NCI-H2196 treated with DMSO at 0.1 percent for 48 hours (cell line): ENCODE measurements around the gene CYP26B1.

ENCODE experiments used
- DNase-seq: peaks from one replicate; lab custom pipeline; 2025; ENCODE audit not compliant: unreplicated experiment; lab: John Stamatoyannopoulos, UW

CYP26B1 gene

DNA sequence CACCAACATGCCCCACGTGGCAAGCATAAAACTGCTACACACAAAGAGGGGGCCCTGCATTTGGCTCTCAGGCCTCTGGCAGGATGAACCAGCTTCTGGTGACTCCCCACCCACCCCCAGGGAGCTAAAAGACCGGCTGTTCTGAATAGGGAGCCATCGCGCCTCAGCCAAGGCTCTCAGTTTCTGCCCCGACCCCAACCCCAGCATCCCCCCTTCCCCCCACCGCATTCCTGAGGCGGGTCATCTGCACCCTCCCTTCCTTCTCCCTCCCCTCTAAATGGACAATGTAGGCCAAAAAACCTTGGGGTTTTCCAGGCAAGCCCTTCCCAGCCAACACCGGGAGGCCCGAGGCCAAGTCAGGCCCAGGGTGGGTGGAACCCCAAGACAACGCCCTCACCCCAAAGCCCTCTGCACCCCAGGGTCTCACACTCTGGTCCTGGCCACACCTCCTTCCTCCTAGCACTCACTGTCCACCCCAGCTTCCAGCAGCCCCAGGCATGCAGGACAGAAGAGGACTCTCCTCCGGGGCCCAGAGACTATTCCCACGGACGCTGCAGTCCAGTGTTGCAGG lies 5.7 kb downstream of the CYP26B1 start:
- DNase-seq: no peak

GRCh38 chr2:72141032-72141645 lies 6.5 kb downstream of the CYP26B1 start:
- no peak for DNase-seq

DNA sequence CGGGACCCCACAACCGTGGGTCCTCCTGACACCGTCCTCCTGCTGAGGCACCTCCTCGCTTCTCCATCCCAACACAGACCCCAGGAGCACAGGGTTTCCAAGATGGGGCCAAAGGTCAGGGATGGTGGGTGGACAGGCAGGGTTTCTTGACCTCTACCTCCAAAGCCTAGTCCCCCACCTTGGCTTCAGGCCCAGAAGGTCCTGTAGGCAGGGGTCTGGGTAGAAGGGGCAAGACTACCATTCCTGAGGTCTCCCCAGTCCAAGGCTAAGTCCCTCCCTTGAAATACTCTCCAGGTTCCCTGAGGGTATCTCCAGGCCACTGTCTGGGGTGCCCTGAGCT lies 7.1 kb downstream of the CYP26B1 start:
- DNase-seq: no peak

GRCh38 chr2:72139874-72140620 lies 7.6 kb downstream of the CYP26B1 start:
- no peak for DNase-seq

GRCh38 chr2:72139471-72139873 lies 8.2 kb downstream of the CYP26B1 start:
- no peak for DNase-seq

DNA sequence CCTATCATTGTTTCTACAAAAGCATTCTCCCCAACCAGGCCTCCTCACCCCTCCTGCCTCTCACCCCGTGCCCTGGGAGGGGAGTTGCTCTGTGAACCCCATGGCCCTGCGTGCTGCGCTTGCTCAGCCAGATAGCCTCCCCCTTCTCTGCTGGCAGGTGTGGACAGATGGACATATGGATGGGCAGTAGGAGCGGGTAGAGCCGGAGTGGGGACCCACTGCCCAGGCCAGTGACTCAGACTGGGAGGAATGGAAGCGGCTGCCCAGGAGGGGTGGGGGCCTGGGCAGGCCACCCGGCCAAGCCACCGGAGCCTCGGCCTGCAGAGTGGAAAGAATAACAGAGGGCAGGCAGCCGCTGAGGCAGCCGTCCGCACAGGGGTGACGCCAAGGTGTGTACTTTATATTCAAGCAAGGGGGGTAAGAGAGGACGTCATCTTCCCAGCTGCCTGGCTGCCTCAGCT lies 8.7 kb downstream of the CYP26B1 start:
- DNase-seq: no peak

DNA sequence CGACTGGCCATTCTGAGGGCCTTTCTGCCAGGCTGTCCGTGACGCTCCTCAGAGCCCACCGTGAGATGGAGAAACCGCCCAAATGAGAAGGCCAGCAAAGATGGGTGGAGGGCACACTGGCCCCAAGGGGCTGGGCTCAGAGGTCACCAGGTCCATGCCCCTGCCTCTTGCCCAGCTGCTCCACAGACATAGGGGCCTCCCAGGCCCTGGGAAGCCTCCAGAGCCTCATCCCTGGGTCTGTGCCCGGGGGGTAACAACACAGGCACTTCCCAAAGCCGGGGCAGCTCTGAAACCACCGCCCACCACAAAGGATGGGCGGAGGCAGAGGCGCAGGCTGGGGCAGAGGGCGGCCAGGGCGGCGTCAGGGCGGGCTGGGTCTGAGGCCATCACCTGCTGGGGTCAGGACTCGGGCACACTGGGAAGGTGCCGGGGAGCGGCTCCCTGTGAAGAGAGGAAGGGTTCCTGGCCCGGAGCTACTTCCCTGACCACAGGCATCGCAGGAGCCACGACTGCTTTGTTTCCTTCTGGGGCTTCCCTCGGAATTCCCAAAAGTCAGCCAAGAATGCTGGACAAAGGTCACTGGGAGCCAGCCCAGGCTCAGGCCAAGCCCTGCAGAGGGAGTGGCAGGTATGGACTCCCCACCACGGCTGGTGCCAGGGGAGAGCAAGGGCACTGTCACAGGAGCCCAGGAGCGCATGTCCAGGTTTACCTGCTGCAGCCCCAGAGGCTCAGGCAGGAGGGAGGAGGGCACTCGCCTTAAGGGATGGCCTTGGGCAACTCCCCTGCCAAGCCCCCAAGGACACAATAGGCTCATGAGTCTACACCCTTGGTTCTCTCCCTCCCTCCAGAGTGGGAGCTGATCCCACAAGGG lies 9.4 kb downstream of the CYP26B1 start:
- DNase-seq: no peak

DNA sequence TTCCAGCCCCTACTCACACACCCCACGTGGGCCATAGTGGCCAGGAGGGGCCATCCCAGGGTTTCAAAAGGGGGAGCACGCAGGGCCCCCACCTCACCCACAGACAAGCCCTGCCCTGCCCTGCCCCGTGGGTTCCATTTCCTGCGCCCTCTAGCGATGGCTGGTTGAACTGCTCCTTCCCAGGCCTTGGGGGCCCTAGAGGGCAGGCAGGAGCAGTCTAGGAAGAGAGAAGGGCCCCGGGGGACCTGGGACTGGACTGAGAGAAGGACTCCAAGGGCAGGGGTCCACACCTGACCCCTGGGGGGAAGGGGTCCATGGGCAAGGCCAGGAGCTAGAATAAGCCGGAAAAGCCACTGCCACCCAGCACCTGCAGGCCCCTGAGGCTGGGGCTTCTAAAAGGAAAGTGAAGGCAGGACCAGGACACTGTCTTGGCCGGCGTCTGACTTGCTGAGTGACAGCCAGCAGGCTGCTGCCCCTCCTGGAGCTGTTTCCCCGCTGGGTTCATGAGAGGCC lies 10.1 kb downstream of the CYP26B1 start:
- DNase-seq: no peak

DNA sequence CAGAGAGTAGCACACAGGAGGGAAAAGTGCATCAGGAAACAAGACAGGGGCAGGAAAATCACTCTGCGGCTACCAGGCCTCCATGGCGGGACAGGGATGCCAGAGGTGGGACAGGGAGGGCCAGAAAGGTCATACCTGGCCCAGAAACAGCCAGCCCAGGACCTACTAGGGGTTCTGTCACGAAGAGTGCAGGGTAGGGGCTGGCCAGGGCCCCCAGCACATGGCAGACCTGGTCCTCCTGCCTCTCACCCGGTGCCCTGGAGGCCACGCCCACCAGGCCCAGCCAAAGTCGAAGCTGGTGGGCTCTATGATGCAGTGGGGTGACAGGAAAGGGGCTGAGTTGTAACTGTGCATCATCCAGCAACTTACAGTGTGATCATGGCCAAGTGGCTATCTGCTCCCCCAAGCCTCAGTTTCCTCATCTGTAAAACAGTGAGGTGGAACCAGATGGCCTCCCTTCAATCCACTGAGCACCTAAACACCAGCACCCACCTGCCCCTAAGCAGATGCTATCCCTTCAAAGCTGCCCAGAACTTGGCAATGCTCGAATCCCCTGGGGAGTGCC lies 10.6 kb downstream of the CYP26B1 start:
- no peak for DNase-seq

GRCh38 chr2:72136331-72136730 lies 11.3 kb downstream of the CYP26B1 start:
- DNase-seq: no peak

DNA sequence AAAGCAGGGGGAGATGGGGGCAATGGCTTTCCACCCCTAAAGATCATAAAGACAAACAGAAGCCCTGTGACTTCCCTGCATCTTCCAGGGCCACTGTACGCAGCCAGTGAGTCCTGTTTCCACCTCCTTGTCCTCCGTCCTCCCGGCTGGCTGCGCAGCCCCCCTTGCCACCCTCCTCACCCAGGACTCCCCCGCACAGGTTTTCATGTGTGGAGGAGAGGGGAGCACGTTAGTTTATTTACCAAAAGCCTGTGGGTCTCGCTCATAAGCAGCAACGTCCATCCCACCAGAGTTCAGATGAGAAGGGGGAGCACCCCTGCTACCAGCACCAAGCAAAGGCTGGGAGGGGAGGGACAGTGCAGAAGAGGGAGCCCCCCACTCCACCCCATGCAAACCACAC lies 11.7 kb downstream of the CYP26B1 start:
- no peak for DNase-seq

DNA sequence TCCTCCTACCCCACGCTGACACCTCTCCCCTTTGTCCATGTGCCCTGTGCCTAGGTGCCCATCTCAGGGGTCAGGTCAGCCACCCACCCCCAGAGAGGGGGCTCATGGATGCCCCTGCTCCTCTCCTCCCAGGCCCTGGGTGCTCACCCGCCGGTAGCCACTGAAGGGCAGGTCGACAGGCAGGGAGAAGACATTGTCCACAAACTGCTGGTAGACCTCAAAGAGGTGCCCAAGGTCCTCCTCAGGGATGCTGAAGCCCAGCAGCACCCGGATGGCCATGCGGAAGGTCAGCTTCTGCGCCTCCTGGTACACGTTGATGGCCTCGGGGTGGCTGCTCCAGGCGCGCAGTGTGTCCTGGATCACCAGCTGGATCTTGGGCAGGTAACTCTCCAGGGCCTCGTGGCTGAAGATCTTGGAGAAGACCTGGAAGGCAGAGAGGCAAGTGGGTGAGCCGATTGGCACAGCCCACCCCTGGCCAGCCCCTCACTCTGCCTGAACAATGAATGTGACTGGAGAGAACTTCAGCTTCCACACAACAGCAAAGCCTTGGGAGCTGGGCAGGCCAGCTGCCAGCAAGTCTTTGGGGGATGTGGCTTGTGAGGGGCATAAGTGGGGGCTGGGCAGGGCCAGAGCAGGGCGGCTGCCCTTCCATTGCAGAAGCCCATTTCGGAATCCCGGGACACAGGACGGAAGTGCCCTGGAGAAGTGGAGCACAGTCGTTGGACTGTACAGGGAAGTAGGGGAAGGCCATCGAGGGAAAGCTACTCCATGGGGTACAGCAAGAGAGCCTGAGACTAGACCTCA lies 12.5 kb downstream of the CYP26B1 start:
- DNase-seq: no peak

DNA sequence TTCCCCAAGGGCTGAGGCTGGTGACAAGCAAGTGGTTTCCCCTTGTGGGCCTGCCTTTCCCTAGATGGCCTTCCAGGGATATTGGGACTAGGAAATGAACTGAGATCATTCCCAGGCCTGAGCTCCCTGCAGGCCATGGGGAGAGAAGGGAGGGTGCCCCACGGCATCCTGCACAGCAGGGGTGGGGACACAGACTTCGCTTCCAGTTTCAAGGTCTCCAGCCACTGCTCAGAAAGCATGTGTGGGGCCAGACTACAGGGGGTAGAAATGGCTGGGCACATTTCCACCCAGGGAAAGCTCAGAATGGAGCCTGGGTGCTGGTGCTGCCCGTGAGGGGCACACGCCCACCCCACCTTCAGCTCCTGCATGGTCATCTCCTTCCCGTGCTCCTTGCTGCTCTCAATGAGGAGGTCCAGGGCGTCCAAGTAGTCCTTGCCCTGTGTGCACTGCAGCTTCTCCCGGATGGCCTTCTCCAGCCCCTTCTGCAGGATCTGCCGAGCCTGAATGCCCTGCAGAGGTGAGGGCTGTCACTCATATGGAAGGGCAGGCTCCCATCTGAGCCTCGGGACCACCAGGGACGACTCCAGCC lies 13.2 kb downstream of the CYP26B1 start:
- no peak for DNase-seq

- no peak for DNase-seq
Observed at GRCh38 chr2:72133721-72134407, 13.8 kb downstream of the CYP26B1 start.

- no peak for DNase-seq
Observed at GRCh38 chr2:72132981-72133720, 14.5 kb downstream of the CYP26B1 start.

- no peak for DNase-seq
Observed at GRCh38 chr2:72131916-72132841, 15.5 kb downstream of the CYP26B1 start.

DNA sequence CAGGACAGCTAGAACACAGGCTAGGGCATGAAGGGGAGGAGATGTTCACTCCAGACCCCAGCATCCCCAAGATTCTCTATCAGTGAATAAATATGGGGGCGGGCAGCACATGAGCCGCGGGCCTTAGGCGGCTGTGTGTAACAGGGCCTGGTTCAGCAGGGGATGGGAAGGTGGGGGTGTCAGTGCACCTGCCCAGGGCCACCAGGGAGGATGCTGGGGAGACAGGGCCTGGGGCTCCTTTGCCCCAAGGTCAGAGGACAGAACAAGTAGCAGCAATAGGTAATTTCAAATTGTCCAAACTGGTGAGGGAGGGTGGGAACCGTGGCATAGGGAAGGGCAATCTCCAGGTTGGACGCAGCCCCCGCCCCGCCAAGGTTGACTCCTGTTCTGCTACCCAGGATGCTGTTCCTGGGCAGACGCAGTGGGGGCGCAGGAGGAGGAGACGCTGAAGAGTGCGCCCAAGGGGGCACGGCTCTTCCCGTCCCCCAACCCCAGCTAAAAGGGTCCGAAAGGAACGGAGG lies 16.2 kb downstream of the CYP26B1 start:
- DNase-seq: no peak
